Measurements from ENCODE around the gene ARVCF. TPM values are rescaled to one million over a fixed set of nuclear protein-coding genes. Genes with fewer than 3 reads are reported as not detected.

Gene ARVCF
- total and polyA plus RNA-seq, 2 experiments from 2014 or later, result 1.1 to 4.0 TPM

DNA sequence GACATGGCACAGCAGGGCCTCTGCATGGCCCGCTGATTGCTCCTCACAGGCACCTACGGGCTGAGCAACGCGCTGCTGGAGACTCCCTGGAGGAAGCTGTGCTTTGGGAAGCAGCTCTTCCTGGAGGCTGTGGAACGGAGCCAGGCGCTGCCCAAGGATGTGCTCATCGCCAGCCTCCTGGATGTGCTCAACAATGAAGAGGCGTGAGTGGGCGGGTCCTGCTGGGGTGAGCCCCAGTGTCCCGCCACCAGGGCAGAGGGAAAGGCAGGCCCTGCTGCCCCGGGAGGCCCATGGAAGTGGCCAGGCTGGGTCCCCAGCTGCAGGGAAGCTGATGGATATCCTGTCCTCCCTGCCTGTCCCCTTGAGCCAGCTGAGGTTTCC is 44.8 kb upstream of the ARVCF start:
- no peaks in the 10 kb centered on the region for H3K4me1 ChIP-seq (ENCODE audit: insufficient read depth)
- H3K9ac ChIP-seq, result no peak overlapping the region
- in situ Hi-C loops (cut with MboI), result no loop called here
- DNase-seq, result peak; percentile 7
- no peaks in the 10 kb centered on the region for H3K79me2 ChIP-seq (ENCODE audit: insufficient read depth)
- no peaks in the 10 kb centered on the region for H3K9me3 ChIP-seq (ENCODE audit: low read depth)
- H4K20me1 ChIP-seq (ENCODE audit: insufficient read depth), result no peaks in the 10 kb centered on the region
- no peak for TF ChIP-seq EZH2phosphoT487 (IDR thresholded peaks at IDR 0.05; ENCODE audit: insufficient read depth, low read depth)
- TF ChIP-seq EZH2 (IDR thresholded peaks at IDR 0.05; ENCODE audit: insufficient read depth, poor library complexity, severe bottlenecking), result no peak
- no peak overlapping the region for H3K4me3 ChIP-seq
- WGBS, 2 experiments (ENCODE audit: low coverage in 1 of 2, low lambda C conversion rate in 2 of 2, missing lambda C conversion rate in 2 of 2), result 94 to 98% methylated on average over 10 to 11 of the region's 11 CpGs
- no peak overlapping the region for H3K4me2 ChIP-seq (ENCODE audit: unreplicated experiment)
- H3K9me2 ChIP-seq (ENCODE audit: insufficient read depth), result no peaks in the 10 kb centered on the region
- H3K36me3 ChIP-seq (ENCODE audit: low read depth), result no peaks in the 10 kb centered on the region
- H2AFZ ChIP-seq, result no peak overlapping the region
- H3K27ac ChIP-seq, result no peak overlapping the region
- H3F3A ChIP-seq (ENCODE audit: insufficient read depth), result no peaks in the 10 kb centered on the region
- H3K27me3 ChIP-seq (replicated peaks; ENCODE audit: insufficient read depth), result no peaks in the 10 kb centered on the region

DNA sequence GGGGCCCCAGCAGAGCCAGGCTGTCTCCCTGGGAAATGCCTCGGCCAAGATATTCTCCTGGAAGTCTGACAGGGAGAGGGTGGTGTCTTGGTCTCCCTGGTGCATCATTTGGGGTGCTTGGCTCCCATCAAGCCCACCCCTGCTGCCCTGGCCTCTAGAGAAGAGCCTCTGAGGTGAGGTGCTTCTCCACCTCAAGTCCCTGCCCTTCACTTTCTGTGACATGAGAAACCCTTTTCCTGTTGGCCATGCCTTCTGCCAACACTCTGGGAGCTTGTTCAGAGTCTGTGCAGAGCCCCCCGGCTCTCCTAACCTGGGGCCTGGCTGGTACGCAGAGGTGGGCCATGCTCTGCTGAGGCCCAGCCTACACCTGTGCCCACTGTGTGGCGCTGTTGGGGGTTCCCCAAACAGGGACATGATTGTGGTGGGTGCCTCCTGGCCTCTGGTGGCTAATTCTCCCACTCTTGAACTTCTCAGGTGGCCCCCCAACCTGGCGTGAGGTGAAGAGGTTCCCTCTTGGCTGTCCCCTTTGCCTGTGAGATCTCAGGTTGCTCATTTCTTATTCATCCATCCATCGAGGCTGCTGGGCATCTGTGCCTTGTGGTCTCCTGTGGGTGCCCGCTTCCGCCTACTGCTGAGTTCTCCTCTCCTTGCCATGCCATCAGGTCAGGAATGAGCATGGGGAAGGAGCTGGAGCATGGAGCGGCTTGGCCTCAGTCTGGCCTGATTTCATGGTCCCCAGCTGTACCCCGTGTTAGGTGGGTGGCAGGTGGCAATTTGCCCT is 44.3 kb upstream of the ARVCF start:
- H3K79me2 ChIP-seq (ENCODE audit: insufficient read depth), result no peaks in the 10 kb centered on the region
- no peak for DNase-seq
- no peak overlapping the region for H3K4me2 ChIP-seq (ENCODE audit: unreplicated experiment)
- H3K27ac ChIP-seq, result no peak overlapping the region
- H3F3A ChIP-seq (ENCODE audit: insufficient read depth), result no peaks in the 10 kb centered on the region
- in situ Hi-C loops (cut with MboI), result no loop called here
- H3K4me3 ChIP-seq, result no peak overlapping the region
- no peaks in the 10 kb centered on the region for H3K36me3 ChIP-seq (ENCODE audit: low read depth)
- TF ChIP-seq EZH2 (IDR thresholded peaks at IDR 0.05; ENCODE audit: insufficient read depth, poor library complexity, severe bottlenecking), result no peak
- no peak for TF ChIP-seq EZH2phosphoT487 (IDR thresholded peaks at IDR 0.05; ENCODE audit: insufficient read depth, low read depth)
- H3K9me2 ChIP-seq (ENCODE audit: insufficient read depth), result no peaks in the 10 kb centered on the region
- no peak overlapping the region for H3K9ac ChIP-seq
- H3K4me1 ChIP-seq (ENCODE audit: insufficient read depth), result no peaks in the 10 kb centered on the region
- WGBS, 2 experiments (ENCODE audit: low coverage in 1 of 2, low lambda C conversion rate in 2 of 2, missing lambda C conversion rate in 2 of 2), result 92% methylated on average over 10 of the region's 10 CpGs
- H3K9me3 ChIP-seq (ENCODE audit: low read depth), result no peaks in the 10 kb centered on the region
- H4K20me1 ChIP-seq (ENCODE audit: insufficient read depth), result no peaks in the 10 kb centered on the region
- no peaks in the 10 kb centered on the region for H3K27me3 ChIP-seq (replicated peaks; ENCODE audit: insufficient read depth)
- H2AFZ ChIP-seq, result no peak overlapping the region

DNA sequence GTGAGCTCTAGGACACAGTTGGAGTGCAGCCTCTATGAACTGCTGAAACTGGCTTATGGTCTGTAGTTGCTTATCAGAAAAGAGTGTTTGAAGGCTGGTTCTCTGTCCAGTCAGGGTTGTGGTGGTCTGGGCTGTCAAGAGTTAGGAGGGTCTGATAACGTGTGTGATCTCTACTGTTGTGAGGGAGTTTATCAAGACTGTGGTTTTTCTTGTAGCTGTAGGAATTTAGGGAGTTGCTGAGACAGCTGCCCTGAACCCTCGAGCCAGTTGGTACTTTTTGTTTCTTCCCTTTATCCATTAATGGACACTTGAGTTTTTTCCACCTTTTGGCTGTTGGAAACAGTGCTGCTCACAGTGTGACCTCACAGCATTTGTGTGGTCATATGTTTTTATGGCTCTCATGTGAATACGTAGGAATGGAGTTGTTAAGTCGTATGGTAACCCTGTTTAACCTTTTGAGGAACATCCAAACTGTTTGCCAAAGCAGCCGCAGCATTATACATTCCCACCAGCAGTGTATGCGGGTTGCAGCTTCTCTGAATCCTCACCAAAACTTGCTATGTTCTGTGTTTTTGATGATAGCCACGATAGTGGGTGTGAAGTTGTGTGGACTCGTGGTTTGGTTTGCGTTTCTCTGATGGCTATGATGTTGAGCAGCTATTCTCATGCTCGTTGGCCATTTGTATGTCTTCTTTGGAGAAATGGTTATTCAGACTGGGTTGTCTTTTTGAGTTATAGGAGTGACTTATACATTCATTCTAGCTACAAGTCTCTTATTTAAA is 42.6 kb upstream of the ARVCF start:
- H3K27me3 ChIP-seq (replicated peaks; ENCODE audit: insufficient read depth), result no peaks in the 10 kb centered on the region
- H3K4me3 ChIP-seq, result no peak overlapping the region
- no peaks in the 10 kb centered on the region for H3K9me3 ChIP-seq (ENCODE audit: low read depth)
- H3K27ac ChIP-seq, result no peak overlapping the region
- no peaks in the 10 kb centered on the region for H3K36me3 ChIP-seq (ENCODE audit: low read depth)
- no peaks in the 10 kb centered on the region for H4K20me1 ChIP-seq (ENCODE audit: insufficient read depth)
- no peak for DNase-seq
- TF ChIP-seq EZH2 (IDR thresholded peaks at IDR 0.05; ENCODE audit: insufficient read depth, poor library complexity, severe bottlenecking) (no peak), EZH2phosphoT487 (IDR thresholded peaks at IDR 0.05; ENCODE audit: insufficient read depth, low read depth) (no peak)
- H3K9me2 ChIP-seq (ENCODE audit: insufficient read depth), result no peaks in the 10 kb centered on the region
- H3K79me2 ChIP-seq (ENCODE audit: insufficient read depth), result no peaks in the 10 kb centered on the region
- no peak overlapping the region for H3K4me2 ChIP-seq (ENCODE audit: unreplicated experiment)
- in situ Hi-C loops (cut with MboI), result no loop called here
- H2AFZ ChIP-seq, result no peak overlapping the region
- H3K9ac ChIP-seq, result no peak overlapping the region
- 95 to 97% methylated on average over 10 of the region's 10 CpGs for WGBS, 2 experiments (ENCODE audit: low coverage in 1 of 2, low lambda C conversion rate in 2 of 2, missing lambda C conversion rate in 2 of 2)
- H3F3A ChIP-seq (ENCODE audit: insufficient read depth), result no peaks in the 10 kb centered on the region
- no peaks in the 10 kb centered on the region for H3K4me1 ChIP-seq (ENCODE audit: insufficient read depth)

DNA sequence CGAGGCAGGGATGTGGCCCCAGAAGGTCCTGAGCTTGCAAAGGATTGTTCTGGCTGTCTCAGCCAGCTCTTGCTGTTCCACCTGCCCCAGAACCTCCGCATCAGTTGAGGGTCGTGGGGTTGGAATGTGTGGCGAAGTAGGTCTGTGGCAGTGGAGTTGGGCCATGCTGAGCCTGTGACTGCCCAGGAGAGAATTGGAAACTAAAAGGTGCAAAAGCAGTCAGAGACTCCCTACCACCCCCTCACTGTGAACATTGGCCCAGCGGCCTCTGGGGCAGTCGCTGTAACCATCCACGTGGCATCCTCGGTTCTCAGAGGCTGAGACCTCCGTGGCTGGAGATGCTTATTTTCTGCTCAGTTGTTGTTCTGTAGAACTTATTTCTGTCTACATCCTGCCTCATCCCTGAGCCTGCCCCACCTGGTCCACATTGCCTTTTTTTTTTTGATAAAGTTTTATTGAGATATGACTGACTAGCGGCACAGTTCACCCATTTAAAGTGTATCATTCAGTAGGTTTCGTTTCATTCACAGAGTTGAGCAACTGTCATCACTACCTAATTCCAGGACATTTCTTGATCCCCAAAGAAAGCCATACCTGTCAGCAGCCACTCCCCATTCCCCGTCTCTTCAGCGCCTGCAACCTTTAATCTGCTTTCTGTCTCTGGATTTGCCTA is 41.1 kb upstream of the ARVCF start:
- no peak for TF ChIP-seq EZH2 (IDR thresholded peaks at IDR 0.05; ENCODE audit: insufficient read depth, poor library complexity, severe bottlenecking)
- TF ChIP-seq EZH2phosphoT487 (IDR thresholded peaks at IDR 0.05; ENCODE audit: insufficient read depth, low read depth), result no peak
- DNase-seq, result no peak
- no peaks in the 10 kb centered on the region for H3K36me3 ChIP-seq (ENCODE audit: low read depth)
- no peak overlapping the region for H3K4me3 ChIP-seq
- H3K9ac ChIP-seq, result no peak overlapping the region
- no peak overlapping the region for H3K27ac ChIP-seq
- no peaks in the 10 kb centered on the region for H4K20me1 ChIP-seq (ENCODE audit: insufficient read depth)
- in situ Hi-C loops (cut with MboI), result no loop called here
- no peaks in the 10 kb centered on the region for H3K9me2 ChIP-seq (ENCODE audit: insufficient read depth)
- H3K79me2 ChIP-seq (ENCODE audit: insufficient read depth), result no peaks in the 10 kb centered on the region
- no peaks in the 10 kb centered on the region for H3K27me3 ChIP-seq (replicated peaks; ENCODE audit: insufficient read depth)
- no peaks in the 10 kb centered on the region for H3K4me1 ChIP-seq (ENCODE audit: insufficient read depth)
- H3K4me2 ChIP-seq (ENCODE audit: unreplicated experiment), result no peak overlapping the region
- no peaks in the 10 kb centered on the region for H3K9me3 ChIP-seq (ENCODE audit: low read depth)
- H2AFZ ChIP-seq, result no peak overlapping the region
- H3F3A ChIP-seq (ENCODE audit: insufficient read depth), result no peaks in the 10 kb centered on the region
- WGBS, 2 experiments (ENCODE audit: low coverage in 1 of 2, low lambda C conversion rate in 2 of 2, missing lambda C conversion rate in 2 of 2), result 97 to 100% methylated on average over 13 of the region's 13 CpGs
